Smooth muscle cell (in vitro differentiated cells): ENCODE results near the gene TCHP. TPM values are rescaled to one million over a fixed set of nuclear protein-coding genes. Genes with fewer than 3 reads are reported as not detected.
"Not testable (repeated sequence)": the region's sequence is repeated elsewhere in the genome, so short reads cannot be mapped to it uniquely, and the experiment has no call there.

Experiments used
- DNase-seq: peaks from one replicate; lab custom pipeline; 2025; ENCODE audit not compliant: unreplicated experiment; lab: John Stamatoyannopoulos, UW
- H2AFZ ChIP-seq: fragments of 200-600 bp; sonication (generic); 2 replicates; pipeline ENCODE4 v1.6.0; 2016; ENCODE audit warnings: antibody characterized with exemption, low read depth, mild to moderate bottlenecking
- H3F3A ChIP-seq: fragments of 200-600 bp; sonication (generic); 2 replicates; pipeline ENCODE4 v1.6.0; 2017; ENCODE audit warnings: antibody characterized with exemption, low read depth
- H3K27ac ChIP-seq: fragments of 200-600 bp; sonication (generic); 2 replicates; pipeline ENCODE4 v1.5.1; 2016; ENCODE audit warnings: low read depth, mild to moderate bottlenecking
- H3K27me3 ChIP-seq: fragments of 200-600 bp; sonication (generic); 2 replicates; pipeline ENCODE4 v1.6.1; 2016; ENCODE audit warnings: low read depth, mild to moderate bottlenecking
- H3K36me3 ChIP-seq: fragments of 200-600 bp; sonication (generic); 2 replicates; pipeline ENCODE4 v1.5.1; 2016; ENCODE audit warnings: low read depth
- H3K4me1 ChIP-seq: fragments of 200-600 bp; sonication (generic); 2 replicates; pipeline ENCODE4 v1.5.1; 2016; ENCODE audit warnings: low read depth
- H3K4me2 ChIP-seq: fragments of 200-600 bp; sonication (generic); 2 replicates; pipeline ENCODE4 v1.6.0; 2016; ENCODE audit warnings: mild to moderate bottlenecking
- H3K4me3 ChIP-seq: fragments of 200-600 bp; sonication (generic); 2 replicates; pipeline ENCODE4 v1.5.1; 2016; ENCODE audit warnings: mild to moderate bottlenecking
- H3K79me2 ChIP-seq: fragments of 200-600 bp; sonication (generic); 2 replicates; pipeline ENCODE4 v1.6.0; 2016; ENCODE audit warnings: low read depth, mild to moderate bottlenecking
- H3K9ac ChIP-seq: fragments of 200-600 bp; sonication (generic); 2 replicates; pipeline ENCODE4 v1.6.0; 2016; ENCODE audit warnings: low read depth
- H3K9me3 ChIP-seq: fragments of 200-600 bp; sonication (generic); replicated peaks from 2 replicates; pipeline ENCODE4 v1.5.1; 2016; ENCODE audit warnings: low read depth
- H4K20me1 ChIP-seq: fragments of 200-600 bp; sonication (generic); 2 replicates; pipeline ENCODE4 v1.6.0; 2016; ENCODE audit warnings: low read depth
- WGBS: methylation state at CpG from one replicate; pipeline ENCODE4 v1.1.7; 2016; ENCODE audit warnings: low lambda C conversion rate; 5-methylcytosine and 5-hydroxymethylcytosine counted together
- polyA plus RNA-seq: library from polyadenylated mRNA; unstranded; fragments of >200 nt; fragmentation: Nextera tagmentation; extraction: Ambion mirVana; gene quantifications from 2 replicates; pipeline ENCODE4 v1.2.1, GENCODE V29; 2016
- total RNA-seq: library from RNA; depleted of rRNA; stranded (reverse); fragments of >200 nt; gene quantifications from 2 replicates; pipeline ENCODE4 v1.2.3, GENCODE V29; 2014
- TF ChIP-seq, protein P1 (sequence below): fragments of 200-600 bp; sonication (generic); IDR thresholded peaks from 2 replicates; pipeline ENCODE4 v1.5.1; 2017; ENCODE audit warnings: borderline replicate concordance, mild to moderate bottlenecking, antibody characterized with exemption; ENCODE audit not compliant: insufficient read depth, poor library complexity, severe bottlenecking

TCHP gene
- total and polyA plus RNA-seq, 2 experiments from 2014 or later: 4.2 to 7.7 TPM

DNA sequence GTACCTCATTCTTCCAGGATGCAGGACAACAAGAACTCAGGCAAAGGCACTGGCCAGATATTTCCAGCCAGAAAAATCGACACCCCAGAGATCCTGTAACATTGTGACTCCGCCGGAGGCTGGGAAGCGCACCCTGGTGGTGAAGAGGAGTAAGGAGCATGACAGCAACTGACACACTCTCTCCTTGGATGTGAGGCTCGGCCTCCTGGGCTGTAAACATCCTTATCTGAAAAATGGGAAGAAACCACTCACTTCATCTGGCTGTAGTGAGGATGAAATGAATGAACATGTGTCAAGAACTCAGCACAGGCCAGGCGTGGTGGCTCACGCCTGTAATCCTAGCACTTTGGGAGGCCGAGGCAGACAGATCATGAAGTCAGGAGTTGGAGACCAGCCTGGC, 27.5 kb downstream of the TCHP start:
- Histone ChIP-seq H3K79me2 (no peaks in the 10 kb centered on the region), H3K36me3 (no peaks in the 10 kb centered on the region), H3K9me3 (no peaks in the 10 kb centered on the region), H3K4me3 (no peak overlapping the region), H2AFZ (no peak overlapping the region), H3K27ac (no peak overlapping the region), H4K20me1 (no peaks in the 10 kb centered on the region), H3K4me2 (no peak overlapping the region), H3K9ac (no peak overlapping the region), H3K27me3 (no peaks in the 10 kb centered on the region), H3F3A (no peaks in the 10 kb centered on the region), H3K4me1 (no peaks in the 10 kb centered on the region)
- DNase-seq: no peak
- TF ChIP-seq, protein P1, sequence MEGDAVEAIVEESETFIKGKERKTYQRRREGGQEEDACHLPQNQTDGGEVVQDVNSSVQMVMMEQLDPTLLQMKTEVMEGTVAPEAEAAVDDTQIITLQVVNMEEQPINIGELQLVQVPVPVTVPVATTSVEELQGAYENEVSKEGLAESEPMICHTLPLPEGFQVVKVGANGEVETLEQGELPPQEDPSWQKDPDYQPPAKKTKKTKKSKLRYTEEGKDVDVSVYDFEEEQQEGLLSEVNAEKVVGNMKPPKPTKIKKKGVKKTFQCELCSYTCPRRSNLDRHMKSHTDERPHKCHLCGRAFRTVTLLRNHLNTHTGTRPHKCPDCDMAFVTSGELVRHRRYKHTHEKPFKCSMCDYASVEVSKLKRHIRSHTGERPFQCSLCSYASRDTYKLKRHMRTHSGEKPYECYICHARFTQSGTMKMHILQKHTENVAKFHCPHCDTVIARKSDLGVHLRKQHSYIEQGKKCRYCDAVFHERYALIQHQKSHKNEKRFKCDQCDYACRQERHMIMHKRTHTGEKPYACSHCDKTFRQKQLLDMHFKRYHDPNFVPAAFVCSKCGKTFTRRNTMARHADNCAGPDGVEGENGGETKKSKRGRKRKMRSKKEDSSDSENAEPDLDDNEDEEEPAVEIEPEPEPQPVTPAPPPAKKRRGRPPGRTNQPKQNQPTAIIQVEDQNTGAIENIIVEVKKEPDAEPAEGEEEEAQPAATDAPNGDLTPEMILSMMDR: peak; percentile 56
- WGBS: 67% methylated on average over 8 of the region's 8 CpGs

DNA sequence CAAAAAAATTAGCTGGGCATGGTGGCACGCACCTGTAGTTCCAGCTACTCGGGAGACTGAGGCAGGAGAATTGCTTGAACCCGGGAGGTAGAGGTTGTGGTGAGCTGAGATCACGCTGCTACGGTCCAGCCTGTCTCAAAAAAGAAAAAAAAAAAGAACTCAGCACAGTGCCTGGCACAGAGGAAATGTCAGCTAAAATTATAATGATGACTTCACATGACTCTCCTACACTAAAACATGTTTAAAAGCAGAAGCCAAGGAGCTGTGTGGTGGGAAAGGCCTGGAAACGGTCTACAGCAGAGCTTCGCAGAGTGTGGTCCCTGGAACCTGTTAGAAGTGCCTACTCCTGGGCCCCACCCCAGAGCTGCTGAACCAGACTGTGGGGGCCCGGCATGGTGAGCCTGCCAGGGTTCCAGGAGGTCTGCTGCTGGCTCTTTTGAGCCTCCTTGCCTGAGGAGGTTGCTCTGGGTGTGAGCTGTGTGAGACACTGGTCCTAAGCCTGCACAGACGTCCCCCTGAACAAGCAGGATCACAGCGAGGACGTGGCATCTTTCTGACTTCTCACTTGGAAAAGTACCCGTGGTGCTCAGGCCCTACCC, 28.1 kb downstream of the TCHP start:
- no peak overlapping the region for H3K4me2 ChIP-seq
- DNase-seq: no peak
- TF ChIP-seq, protein P1: no peak
- WGBS: 94% methylated on average over 12 of the region's 12 CpGs
- no peaks in the 10 kb centered on the region for H3K27me3 ChIP-seq
- no peak overlapping the region for H3K9ac ChIP-seq
- no peak overlapping the region for H3K27ac ChIP-seq
- no peaks in the 10 kb centered on the region for H3K4me1 ChIP-seq
- no peaks in the 10 kb centered on the region for H3K9me3 ChIP-seq
- H2AFZ ChIP-seq: no peak overlapping the region
- H3K4me3 ChIP-seq: no peak overlapping the region
- H3K79me2 ChIP-seq: no peaks in the 10 kb centered on the region
- H4K20me1 ChIP-seq: no peaks in the 10 kb centered on the region
- peaks cover under 1% of the 10 kb centered on the region for H3K36me3 ChIP-seq
- H3F3A ChIP-seq: no peaks in the 10 kb centered on the region

DNA sequence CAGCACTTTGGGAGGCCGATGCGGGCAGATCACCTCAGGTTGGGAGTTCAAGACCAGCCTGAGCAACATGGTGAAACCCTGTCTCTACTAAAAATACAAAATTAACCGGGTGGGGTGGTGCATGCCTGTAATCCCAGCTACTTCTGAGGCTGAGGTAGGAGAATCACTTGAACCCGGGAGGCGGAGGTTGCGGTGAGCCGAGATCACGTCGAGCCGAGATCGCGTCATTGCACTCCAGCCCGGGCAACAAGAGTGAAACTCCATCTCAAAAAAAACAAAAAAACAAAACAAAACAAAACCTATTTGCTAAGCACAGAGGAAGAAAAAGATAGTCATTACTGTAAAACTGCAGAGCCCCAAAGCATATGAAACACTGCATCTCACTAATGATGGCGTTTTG, 29.3 kb downstream of the TCHP start:
- H3K4me2 ChIP-seq, H3K27ac ChIP-seq, H3K9ac ChIP-seq, H3K27me3 ChIP-seq, H3K36me3 ChIP-seq, H3K9me3 ChIP-seq, H3K4me1 ChIP-seq, H3F3A ChIP-seq, H4K20me1 ChIP-seq, H3K79me2 ChIP-seq, H2AFZ ChIP-seq, H3K4me3 ChIP-seq, DNase-seq: not testable (repeated sequence)
- WGBS: 98% methylated on average over 14 of the region's 14 CpGs

DNA sequence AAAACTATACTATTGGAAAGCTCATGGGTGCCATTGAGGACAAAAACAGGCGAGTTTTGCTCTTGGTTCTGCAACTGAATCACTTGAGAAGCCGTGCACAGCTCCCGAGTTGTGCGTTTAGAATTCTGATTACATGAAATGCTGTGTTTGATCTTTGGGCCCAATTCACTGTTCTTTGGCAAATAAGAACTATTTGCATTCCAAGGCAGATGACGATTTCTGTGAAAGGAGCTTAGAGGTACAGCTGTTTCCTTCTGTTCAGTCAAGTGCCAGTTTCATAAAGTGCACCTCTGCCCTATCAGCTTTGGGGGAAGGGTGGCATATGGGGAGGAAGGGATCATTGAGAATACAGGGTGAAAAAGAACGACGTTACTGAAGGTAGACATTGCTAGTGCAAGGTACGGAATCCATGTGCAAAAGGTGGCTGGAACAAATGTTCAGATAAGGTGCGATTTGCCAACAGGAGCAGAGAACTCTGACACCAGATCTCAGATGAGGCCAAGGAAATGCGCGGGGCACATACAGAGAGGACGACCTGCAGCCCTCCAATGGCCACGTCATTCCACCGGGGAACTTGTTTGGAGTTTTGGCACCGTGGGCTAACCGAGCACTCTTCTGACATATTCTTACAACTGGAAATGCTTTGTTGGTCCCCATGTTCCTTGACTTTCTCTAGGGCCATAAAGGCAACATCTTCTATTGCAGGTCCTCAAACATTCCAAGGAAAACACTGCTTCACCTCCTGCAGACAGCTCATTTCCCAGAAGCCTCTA, 30.1 kb downstream of the TCHP start:
- no peak overlapping the region for H3K4me3 ChIP-seq

More for the DNA sequence above, 30.1 kb downstream of the TCHP start:
- WGBS: 94% methylated on average over 16 of the region's 16 CpGs
- Histone ChIP-seq H3K27me3 (no peaks in the 10 kb centered on the region), H2AFZ (no peak overlapping the region), H3K9me3 (no peaks in the 10 kb centered on the region), H3K27ac (no peak overlapping the region), H3K79me2 (no peaks in the 10 kb centered on the region), H3F3A (no peaks in the 10 kb centered on the region), H3K4me1 (no peaks in the 10 kb centered on the region), H3K36me3 (peaks cover 8% of the 10 kb centered on the region), H3K4me2 (no peak overlapping the region), H4K20me1 (no peaks in the 10 kb centered on the region), H3K9ac (no peak overlapping the region)
- TF ChIP-seq, protein P1: no peak
- no peak for DNase-seq
